Measurements from ENCODE around the gene KRT9. TPM values are rescaled to one million over a fixed set of nuclear protein-coding genes. Genes with fewer than 3 reads are reported as not detected.
A peak's percentile ranks its signal among the peaks of the same experiment; 100 is the strongest.
"Not testable (repeated sequence)": the region's sequence is repeated elsewhere in the genome, so short reads cannot be mapped to it uniquely, and the experiment has no call there.

Gene KRT9
- total and polyA plus RNA-seq, 8 donors, result not detected

DNA sequence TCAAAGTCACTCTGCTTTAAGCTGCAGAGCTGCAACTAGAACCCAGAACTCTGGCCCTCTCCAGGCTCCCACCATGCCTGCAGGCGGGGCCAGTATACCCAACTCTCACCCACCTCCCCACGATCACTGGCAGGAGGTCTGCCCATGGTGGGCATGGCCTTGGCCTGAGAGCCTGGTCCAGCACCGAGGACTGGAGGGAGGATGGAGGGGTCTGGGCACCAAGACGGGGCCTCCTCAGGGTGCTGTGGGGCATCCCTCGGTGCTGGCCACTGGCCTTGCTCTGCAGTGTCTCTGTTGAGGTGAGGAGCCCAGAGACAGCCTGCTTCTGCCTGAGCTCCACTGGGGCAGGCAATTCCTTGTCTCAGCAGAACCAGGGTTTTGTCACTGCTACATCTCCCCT is 42.2 kb upstream of the KRT9 start:
- ATAC-seq (no peak), DNase-seq (no peak)
- Histone ChIP-seq H3K9me3 (no peaks in the 10 kb centered on the region), H3K27ac (no peak overlapping the region), H3K27me3 (peaks cover 0 to 57% of the 10 kb centered on the region in 2 donors), H3K4me3 (no peak overlapping the region), H3K4me1 (no peaks in the 10 kb centered on the region), H3K36me3 (no peaks in the 10 kb centered on the region)
- intact Hi-C loops (cut with DNase I), result no loop called here
- TF ChIP-seq, protein P1, sequence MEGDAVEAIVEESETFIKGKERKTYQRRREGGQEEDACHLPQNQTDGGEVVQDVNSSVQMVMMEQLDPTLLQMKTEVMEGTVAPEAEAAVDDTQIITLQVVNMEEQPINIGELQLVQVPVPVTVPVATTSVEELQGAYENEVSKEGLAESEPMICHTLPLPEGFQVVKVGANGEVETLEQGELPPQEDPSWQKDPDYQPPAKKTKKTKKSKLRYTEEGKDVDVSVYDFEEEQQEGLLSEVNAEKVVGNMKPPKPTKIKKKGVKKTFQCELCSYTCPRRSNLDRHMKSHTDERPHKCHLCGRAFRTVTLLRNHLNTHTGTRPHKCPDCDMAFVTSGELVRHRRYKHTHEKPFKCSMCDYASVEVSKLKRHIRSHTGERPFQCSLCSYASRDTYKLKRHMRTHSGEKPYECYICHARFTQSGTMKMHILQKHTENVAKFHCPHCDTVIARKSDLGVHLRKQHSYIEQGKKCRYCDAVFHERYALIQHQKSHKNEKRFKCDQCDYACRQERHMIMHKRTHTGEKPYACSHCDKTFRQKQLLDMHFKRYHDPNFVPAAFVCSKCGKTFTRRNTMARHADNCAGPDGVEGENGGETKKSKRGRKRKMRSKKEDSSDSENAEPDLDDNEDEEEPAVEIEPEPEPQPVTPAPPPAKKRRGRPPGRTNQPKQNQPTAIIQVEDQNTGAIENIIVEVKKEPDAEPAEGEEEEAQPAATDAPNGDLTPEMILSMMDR (IDR thresholded peaks at IDR 0.05), result no peak

DNA sequence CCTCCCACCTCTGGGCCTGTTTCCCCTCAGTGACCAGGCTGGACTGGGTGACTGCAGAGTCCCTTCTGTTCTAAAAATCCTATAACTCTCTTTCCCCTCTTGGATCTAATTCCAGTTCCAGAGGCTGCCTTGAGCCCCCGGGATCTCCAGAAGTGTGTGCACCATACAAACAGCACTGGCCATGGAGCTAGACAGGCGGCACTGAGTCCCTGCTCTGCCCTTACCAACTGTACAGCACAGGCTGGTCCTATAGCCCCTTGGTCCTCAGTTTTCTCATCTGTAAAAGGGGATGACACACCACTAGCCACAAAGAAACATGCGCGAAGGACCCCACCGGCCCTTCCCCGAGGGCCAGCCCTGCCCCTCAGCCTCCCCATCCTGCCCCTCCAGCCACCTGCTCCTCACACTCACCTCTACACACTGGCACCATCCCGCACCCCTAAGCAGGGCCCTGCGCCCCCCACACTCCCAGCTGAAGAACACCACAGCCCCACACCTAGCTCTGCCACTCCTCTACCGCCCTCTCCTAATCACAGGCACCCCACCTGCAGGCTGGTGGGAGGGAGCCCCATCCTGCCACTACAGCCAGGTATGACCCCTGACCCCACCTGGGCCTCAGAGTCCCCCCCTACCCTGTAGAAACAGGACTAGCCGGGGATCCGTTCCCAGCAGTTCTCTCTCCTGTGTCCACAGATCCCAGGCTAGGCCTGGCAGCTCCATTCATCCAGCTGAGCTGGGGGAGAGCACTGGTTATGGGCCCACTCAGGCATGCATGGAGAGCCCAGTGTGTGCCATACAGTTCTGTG is 41.6 kb upstream of the KRT9 start:
- DNase-seq, result no peak
- intact Hi-C loops (cut with DNase I), result no loop called here
- ATAC-seq, result no peak

DNA sequence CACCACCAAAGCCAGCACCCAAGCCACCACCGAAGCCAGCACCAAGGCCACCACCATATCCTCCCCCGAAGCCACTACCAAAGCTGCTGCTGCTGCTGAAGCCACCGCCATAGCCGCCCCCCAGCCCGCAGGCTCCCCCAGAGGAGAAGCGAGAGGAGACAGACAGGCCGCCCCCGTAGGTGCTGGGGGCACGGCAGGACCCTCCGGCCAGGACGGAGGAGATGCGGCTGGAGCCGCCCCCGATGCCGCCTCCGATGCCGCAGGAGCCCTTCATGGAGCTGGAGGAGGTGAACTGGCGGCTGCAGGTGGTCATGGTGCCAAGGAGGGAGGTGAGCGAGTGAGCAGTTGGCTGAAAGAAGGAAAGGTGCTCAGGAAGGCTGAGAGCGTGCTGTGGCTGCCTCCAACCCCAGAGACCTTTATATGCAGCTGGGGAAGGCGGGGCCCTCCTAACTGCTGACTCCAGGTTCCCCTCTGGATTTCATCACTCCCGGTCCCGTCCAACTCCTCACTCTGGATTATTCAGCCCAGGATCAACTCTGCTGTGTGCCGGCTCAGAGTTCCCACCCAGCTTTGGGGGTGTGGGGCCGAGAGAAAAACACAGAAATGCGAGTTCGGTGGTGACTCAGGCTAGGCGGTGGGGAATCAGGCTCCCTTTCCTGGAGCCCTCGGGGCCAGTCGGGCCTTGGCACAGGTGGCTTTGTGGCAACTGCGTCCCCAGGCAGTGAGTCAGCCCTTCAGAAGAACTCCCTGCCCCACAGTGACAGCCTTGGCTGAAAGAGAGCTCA is 40.7 kb upstream of the KRT9 start, which contains the start of gene KRT16:
TSS of gene KRT16 (minus strand) at position 392 of the 785 bp plus-strand sequence. CDS start at position 313, 79 bp downstream.
- intact Hi-C loops (cut with DNase I); H3K9me3 ChIP-seq; H3K4me3 ChIP-seq; DNase-seq; H3K36me3 ChIP-seq; H3K4me1 ChIP-seq; H3K27ac ChIP-seq: not testable (repeated sequence)
- peaks cover 0 to 52% of the 10 kb centered on the region in 2 donors for H3K27me3 ChIP-seq
- peak; percentile 31 for ATAC-seq

More for the DNA sequence above, 41.6 kb upstream of the KRT9 start:
- Histone ChIP-seq H3K9me3 (no peaks in the 10 kb centered on the region), H3K4me3 (no peak overlapping the region), H3K27ac (no peak overlapping the region), H3K36me3 (no peaks in the 10 kb centered on the region), H3K4me1 (no peaks in the 10 kb centered on the region), H3K27me3 (peaks cover 0 to 57% of the 10 kb centered on the region in 2 donors)
- TF ChIP-seq, protein P1 (IDR thresholded peaks at IDR 0.05), result no peak

DNA sequence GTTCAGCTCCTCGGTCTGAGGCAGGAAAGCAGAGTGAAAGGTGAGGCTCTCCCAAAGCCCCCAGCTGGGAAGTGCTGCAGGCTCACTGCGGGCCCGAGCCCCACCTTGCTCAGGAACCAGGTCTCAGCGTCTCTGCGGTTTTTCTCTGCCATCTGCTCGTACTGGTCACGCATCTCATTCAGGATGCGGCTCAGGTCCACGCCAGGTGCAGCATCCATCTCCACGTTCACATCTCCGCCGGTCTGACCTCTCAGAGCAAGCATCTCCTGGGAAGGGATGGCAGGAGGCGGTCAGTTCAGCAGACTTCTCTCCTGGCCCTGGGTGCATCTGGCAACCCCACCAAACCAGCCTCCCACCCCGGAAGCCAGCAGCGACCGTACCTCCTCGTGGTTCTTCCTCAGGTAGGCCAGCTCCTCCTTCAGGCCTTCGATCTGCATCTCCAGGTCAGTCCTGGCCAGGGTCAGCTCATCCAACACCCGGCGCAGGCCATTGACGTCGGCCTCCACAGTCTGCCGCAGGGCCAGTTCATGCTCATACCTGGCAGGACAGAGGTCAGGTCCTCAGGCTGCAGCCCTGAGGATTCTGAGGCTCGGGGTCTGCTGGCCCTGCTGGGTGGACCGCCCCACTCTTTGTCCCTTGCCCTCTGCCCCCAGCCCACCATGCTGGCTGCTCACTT is 39.2 kb upstream of the KRT9 start:
- H3K4me1 ChIP-seq, result no peaks in the 10 kb centered on the region
- DNase-seq, result no peak
- no peak overlapping the region for H3K4me3 ChIP-seq
- no peaks in the 10 kb centered on the region for H3K36me3 ChIP-seq
- no peak overlapping the region for H3K27ac ChIP-seq
- no peak for ATAC-seq
- TF ChIP-seq, protein P1 (IDR thresholded peaks at IDR 0.05), result no peak
- intact Hi-C loops (cut with DNase I), result no loop called here
- peaks cover 0 to 19% of the 10 kb centered on the region in 2 donors for H3K9me3 ChIP-seq
- H3K27me3 ChIP-seq, result peaks cover 0 to 45% of the 10 kb centered on the region in 2 donors

DNA sequence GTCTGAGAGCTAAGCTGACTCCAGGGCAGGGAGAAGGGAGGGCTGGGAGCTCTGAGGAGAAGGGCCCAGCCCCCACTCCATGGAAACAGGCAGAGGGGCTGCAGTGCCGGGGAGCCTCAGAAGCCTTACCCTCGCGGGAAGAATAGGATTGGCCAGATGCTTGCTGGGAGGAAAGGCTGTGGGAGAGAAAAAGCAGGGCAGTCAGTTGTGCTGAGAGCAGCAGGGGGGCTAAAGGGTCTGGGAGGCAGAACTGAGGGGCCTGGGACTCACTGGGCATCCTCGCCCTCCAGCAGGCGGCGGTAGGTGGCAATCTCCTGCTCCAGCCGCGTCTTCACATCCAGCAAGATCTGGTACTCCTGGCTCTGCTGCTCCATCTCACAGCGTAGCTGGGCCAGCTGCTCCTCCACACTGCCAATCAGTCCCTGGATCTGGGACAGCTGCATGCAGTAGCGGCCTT is 38.2 kb upstream of the KRT9 start:
- peaks cover 0 to 21% of the 10 kb centered on the region in 2 donors for H3K9me3 ChIP-seq
- H3K27ac ChIP-seq; H3K4me3 ChIP-seq; intact Hi-C loops (cut with DNase I); H3K36me3 ChIP-seq; DNase-seq; ATAC-seq; H3K4me1 ChIP-seq: not testable (repeated sequence)
- peaks cover 0 to 45% of the 10 kb centered on the region in 2 donors for H3K27me3 ChIP-seq

DNA sequence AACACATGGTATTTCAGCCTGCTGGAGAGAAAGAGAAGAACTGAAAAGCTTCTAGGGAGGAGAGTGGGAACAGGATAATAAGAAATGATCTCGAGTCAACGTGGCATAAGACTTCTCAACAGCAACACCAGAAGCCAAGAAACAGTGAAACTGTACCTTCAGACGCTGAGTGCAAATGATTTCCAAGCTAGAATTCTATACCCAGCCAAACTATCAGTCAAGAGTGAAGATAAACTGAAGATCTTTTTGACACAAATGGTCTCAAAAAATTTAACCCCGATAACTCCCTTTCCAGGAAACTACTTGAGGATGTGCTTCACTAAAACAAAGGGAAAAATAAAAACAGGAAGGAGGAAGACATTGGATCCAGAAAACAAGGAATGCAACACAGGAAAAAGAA is 35.1 kb upstream of the KRT9 start:
- ATAC-seq; H3K4me3 ChIP-seq; DNase-seq; H3K27ac ChIP-seq; H3K36me3 ChIP-seq; intact Hi-C loops (cut with DNase I); H3K4me1 ChIP-seq: not testable (repeated sequence)
- peaks cover 0 to 21% of the 10 kb centered on the region in 2 donors for H3K9me3 ChIP-seq
- H3K27me3 ChIP-seq, result peaks cover 0 to 42% of the 10 kb centered on the region in 2 donors

Data from left lung (tissue), 10 donors.